Endometrium (tissue), 2 donors: ENCODE measurements around the gene FBXW7.
A peak's percentile ranks its signal among the peaks of the same experiment; 100 is the strongest.

ENCODE experiments used
- FAIRE-seq: peaks from 2 replicates; lab custom pipeline; 2012; peaks lifted over from hg19 to GRCh38; lab: Jason Lieb, UNC
- donor health status: control.
- donor health status: control.

The FBXW7 gene

GRCh38 chr4:152510349-152511147 is 25.3 kb downstream of the FBXW7 start:
- FAIRE-seq = no peak

- FAIRE-seq = no peak
Observed at GRCh38 chr4:152509595-152510225, 26.2 kb downstream of the FBXW7 start.

GRCh38 chr4:152508818-152509217 is 27.1 kb downstream of the FBXW7 start:
- FAIRE-seq = no peak

- FAIRE-seq = no peak
Observed at GRCh38 chr4:152508386-152508785, 27.5 kb downstream of the FBXW7 start.

- peak; percentile 61 for FAIRE-seq
Observed at GRCh38 chr4:152503653-152504290, 32.1 kb downstream of the FBXW7 start.

- no peak for FAIRE-seq
Observed at GRCh38 chr4:152501846-152502536, 33.9 kb downstream of the FBXW7 start.

GRCh38 chr4:152500800-152501434 is 35.0 kb downstream of the FBXW7 start:
- FAIRE-seq = peak; percentile 87

- FAIRE-seq = no peak
Observed at GRCh38 chr4:152500275-152500674, 35.6 kb downstream of the FBXW7 start.

- no peak for FAIRE-seq
Observed at GRCh38 chr4:152499344-152499743, 36.5 kb downstream of the FBXW7 start.

GRCh38 chr4:152494020-152494419 is 41.9 kb downstream of the FBXW7 start:
- FAIRE-seq = no peak

- FAIRE-seq = no peak
Observed at GRCh38 chr4:152488246-152488645, 47.6 kb downstream of the FBXW7 start.

- FAIRE-seq = no peak
Observed at GRCh38 chr4:152486429-152487389, 49.2 kb downstream of the FBXW7 start.

- FAIRE-seq = no peak
Observed at GRCh38 chr4:152485726-152486276, 50.1 kb downstream of the FBXW7 start.

- FAIRE-seq = no peak
Observed at GRCh38 chr4:152482211-152482610, 53.7 kb downstream of the FBXW7 start.

- no peak for FAIRE-seq
Observed at GRCh38 chr4:152480901-152481300, 55.0 kb downstream of the FBXW7 start.

- no peak for FAIRE-seq
Observed at GRCh38 chr4:152480326-152480725, 55.6 kb downstream of the FBXW7 start.

- no peak for FAIRE-seq
Observed at GRCh38 chr4:152479428-152480026, 56.4 kb downstream of the FBXW7 start.

GRCh38 chr4:152478461-152479237 is 57.2 kb downstream of the FBXW7 start:
- no peak for FAIRE-seq

- FAIRE-seq = no peak
Observed at GRCh38 chr4:152476796-152477195, 59.1 kb downstream of the FBXW7 start.
